Sigmoid colon (tissue), 4 donors: ENCODE results near the gene PCNT.

ENCODE experiments used
- CTCF ChIP-seq, 4 experiments: fragments of 450-650 bp in 3 of 4; fragments of 200-600 bp in 1 of 4; IDR thresholded peaks; one replicate each; pipeline ENCODE4 v1.5.1; 2016 to 2019; ENCODE audit warnings: antibody characterized with exemption in 4 of 4, mild to moderate bottlenecking in 3 of 4, moderate library complexity in 2 of 4
- POLR2A ChIP-seq, 2 donors: fragments of 450-650 bp; IDR thresholded peaks; one replicate each; pipeline ENCODE4 v1.6.1; 2016; ENCODE audit warnings: antibody characterized with exemption in 2 of 2, mild to moderate bottlenecking in 2 of 2, moderate library complexity in 2 of 2
- POLR2AphosphoS5 ChIP-seq, 4 donors: sonication (generic); formaldehyde crosslinking; IDR thresholded peaks; one replicate each; pipeline ENCODE4 v1.6.1; 2017; ENCODE audit warnings: antibody characterized with exemption in 4 of 4

GRCh38 chr21:46428987-46429710 is 105.2 kb downstream of the PCNT start:
- TF ChIP-seq CTCF (IDR thresholded peaks at IDR 0.05): no peak
- no peak for TF ChIP-seq POLR2AphosphoS5 (IDR thresholded peaks at IDR 0.05)
- TF ChIP-seq POLR2A (IDR thresholded peaks at IDR 0.05): no peak
